ENCODE measurements around the gene TSPAN13.

- TF ChIP-seq CTCF (conservative IDR thresholded peaks at IDR 0.05): no peak
- TF ChIP-seq EZH2 (IDR thresholded peaks at IDR 0.05; ENCODE audit: low read depth): no peak
These were observed 11.9 kb downstream of the TSPAN13 start for GRCh38 chr7:16765436-16765859.
